Left ventricle myocardium inferior (tissue), 1 donor: ENCODE data around the gene RBPJ. TPM values are rescaled to one million over a fixed set of nuclear protein-coding genes. Genes with fewer than 3 reads are reported as not detected.

Experiments used
- DNase-seq: peaks from one replicate; pipeline ENCODE4 v3.0.0-alpha.2; 2020
- H3K27ac ChIP-seq: fragments of 200-600 bp; replicated peaks from 2 replicates; pipeline ENCODE4 v1.8.0; 2021
- H3K27me3 ChIP-seq: fragments of 200-600 bp; 2 replicates; pipeline ENCODE4 v1.8.0; 2021; ENCODE audit warnings: low read depth
- H3K36me3 ChIP-seq: fragments of 200-600 bp; 2 replicates; pipeline ENCODE4 v1.8.0; 2021
- H3K4me1 ChIP-seq: fragments of 200-600 bp; 2 replicates; pipeline ENCODE4 v1.8.0; 2021
- H3K4me3 ChIP-seq: fragments of 200-600 bp; 2 replicates; pipeline ENCODE4 v1.8.0; 2021; ENCODE audit warnings: mild to moderate bottlenecking, moderate library complexity
- H3K9me3 ChIP-seq: fragments of 200-600 bp; replicated peaks from 2 replicates; pipeline ENCODE4 v1.8.0; 2021
- intact Hi-C: fragments of 100-400 bp; cut with micrococcal nuclease; formaldehyde crosslinking; loops from one replicate; pipeline ENCODE4 v1.11.0; 2022
- total RNA-seq: library from RNA; stranded (reverse); fragmentation: NEBNext Ultra II Directional; extraction: Animal tissue kit (Norgen Biotek cat#: 25700); gene quantifications from one replicate; pipeline ENCODE4 v1.2.1, GENCODE V29; 2021
- TF ChIP-seq, protein P1 (sequence below): fragments of 200-600 bp; IDR thresholded peaks from 2 replicates; pipeline ENCODE4 v1.8.0; 2021; ENCODE audit warnings: antibody characterized with exemption, mild to moderate bottlenecking, borderline replicate concordance
- donor health status: DM: no; HTN: yes; CAD: no; lungs with severe emphysema.

The RBPJ gene
- total RNA-seq, 1 donor from 2014 or later: 36.5 TPM

DNA sequence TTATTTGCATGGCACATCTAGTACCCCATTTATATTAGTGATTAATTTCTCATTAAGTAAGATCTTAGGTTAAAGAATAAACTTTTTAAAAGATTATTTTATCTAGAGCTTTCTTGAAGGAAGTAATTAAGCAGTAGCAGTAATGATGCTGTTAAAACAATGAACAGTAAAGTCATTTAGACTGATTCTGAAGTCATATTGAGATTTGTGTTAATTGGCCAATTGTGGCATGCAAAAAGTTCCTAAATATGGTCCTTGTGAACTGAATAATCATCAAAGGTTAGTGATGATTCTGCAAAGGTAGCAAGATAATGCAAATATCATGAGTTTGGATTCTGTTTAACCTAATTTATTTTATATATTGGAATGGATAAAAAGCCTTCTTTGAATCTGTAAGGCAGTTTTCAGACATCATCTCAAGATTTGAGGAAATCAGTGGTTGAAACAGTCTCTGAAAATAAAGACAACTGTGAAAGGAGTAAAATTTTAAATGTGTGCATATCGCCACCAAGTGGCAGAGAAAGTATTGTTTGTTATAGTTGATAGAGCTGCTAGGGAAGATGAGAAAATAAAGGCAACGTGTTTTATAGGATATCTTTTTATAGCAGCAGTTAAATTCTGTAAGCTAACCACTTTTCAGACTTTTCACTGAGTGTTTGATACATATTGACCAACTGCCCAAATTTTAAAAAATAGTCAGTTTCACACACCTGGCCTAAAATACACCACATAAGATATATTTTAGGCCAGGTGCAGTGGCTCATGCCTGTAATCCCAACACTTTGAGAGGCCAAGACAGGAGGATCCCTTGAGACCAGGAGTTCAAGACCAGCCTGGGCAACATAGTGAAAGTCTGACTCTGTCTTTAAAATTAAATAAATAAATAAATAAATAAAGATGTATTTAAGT lies 89.8 kb downstream of the RBPJ start:
- Histone ChIP-seq H3K4me1 (peaks cover 23% of the 10 kb centered on the region), H3K9me3 (peaks cover 14% of the 10 kb centered on the region), H3K27ac (no peak overlapping the region), H3K27me3 (no peaks in the 10 kb centered on the region), H3K36me3 (peaks cover 18% of the 10 kb centered on the region), H3K4me3 (no peak overlapping the region)
- intact Hi-C loops: loop anchor here (5.0 to 10.0 kb wide), 3 partner anchors 78 to 426 kb away; no protein-coding TSS in a partner anchor
- TF ChIP-seq, protein P1, sequence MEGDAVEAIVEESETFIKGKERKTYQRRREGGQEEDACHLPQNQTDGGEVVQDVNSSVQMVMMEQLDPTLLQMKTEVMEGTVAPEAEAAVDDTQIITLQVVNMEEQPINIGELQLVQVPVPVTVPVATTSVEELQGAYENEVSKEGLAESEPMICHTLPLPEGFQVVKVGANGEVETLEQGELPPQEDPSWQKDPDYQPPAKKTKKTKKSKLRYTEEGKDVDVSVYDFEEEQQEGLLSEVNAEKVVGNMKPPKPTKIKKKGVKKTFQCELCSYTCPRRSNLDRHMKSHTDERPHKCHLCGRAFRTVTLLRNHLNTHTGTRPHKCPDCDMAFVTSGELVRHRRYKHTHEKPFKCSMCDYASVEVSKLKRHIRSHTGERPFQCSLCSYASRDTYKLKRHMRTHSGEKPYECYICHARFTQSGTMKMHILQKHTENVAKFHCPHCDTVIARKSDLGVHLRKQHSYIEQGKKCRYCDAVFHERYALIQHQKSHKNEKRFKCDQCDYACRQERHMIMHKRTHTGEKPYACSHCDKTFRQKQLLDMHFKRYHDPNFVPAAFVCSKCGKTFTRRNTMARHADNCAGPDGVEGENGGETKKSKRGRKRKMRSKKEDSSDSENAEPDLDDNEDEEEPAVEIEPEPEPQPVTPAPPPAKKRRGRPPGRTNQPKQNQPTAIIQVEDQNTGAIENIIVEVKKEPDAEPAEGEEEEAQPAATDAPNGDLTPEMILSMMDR: peak; percentile 76
- no peak for DNase-seq

GRCh38 chr4:26412381-26413372 lies 91.9 kb downstream of the RBPJ start:
- H3K4me1 ChIP-seq: peaks cover 23% of the 10 kb centered on the region

GRCh38 chr4:26413582-26413981 lies 92.8 kb downstream of the RBPJ start:
- no peak for DNase-seq
- Histone ChIP-seq H3K9me3 (no peaks in the 10 kb centered on the region), H3K4me3 (no peak overlapping the region), H3K27me3 (no peaks in the 10 kb centered on the region), H3K27ac (peak overlapping the region; percentile 75), H3K36me3 (peaks cover 11% of the 10 kb centered on the region), H3K4me1 (peaks cover 23% of the 10 kb centered on the region)
- TF ChIP-seq, protein P1: no peak
- intact Hi-C loops: loop anchor here (5.0 to 10.0 kb wide), 3 partner anchors 81 to 429 kb away; no protein-coding TSS in a partner anchor

More at GRCh38 chr4:26412381-26413372, 91.9 kb downstream of the RBPJ start:
- TF ChIP-seq, protein P1: no peak
- Histone ChIP-seq H3K27me3 (no peaks in the 10 kb centered on the region), H3K9me3 (no peaks in the 10 kb centered on the region), H3K36me3 (peaks cover 11% of the 10 kb centered on the region), H3K27ac (peak overlapping the region; percentile 75), H3K4me3 (no peak overlapping the region)
- DNase-seq: peak; percentile 58
- intact Hi-C loops: loop anchor here (5.0 to 10.0 kb wide), 3 partner anchors 80 to 428 kb away; no protein-coding TSS in a partner anchor

DNA sequence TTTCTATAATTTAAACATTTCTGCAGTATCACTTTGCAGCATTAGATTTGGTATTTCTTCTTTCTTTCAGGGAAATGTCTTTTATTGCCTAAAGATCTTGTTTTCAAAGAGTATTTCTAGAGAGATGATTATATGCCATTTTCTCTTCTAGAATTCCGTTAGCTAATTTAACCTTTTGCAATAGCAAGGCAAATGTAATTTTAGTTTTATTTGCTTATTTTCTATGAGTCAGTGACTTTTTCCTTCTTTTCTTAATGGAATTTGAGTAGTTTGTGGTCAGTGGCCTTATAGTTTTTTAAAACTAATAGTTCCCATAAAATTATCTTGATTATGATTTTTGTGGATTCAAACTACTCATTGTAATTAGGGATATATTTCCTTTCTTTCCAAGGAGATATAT lies 97.3 kb downstream of the RBPJ start:
- Histone ChIP-seq H3K4me1 (peaks cover 23% of the 10 kb centered on the region), H3K36me3 (peaks cover 30% of the 10 kb centered on the region), H3K9me3 (no peaks in the 10 kb centered on the region), H3K4me3 (no peak overlapping the region), H3K27me3 (no peaks in the 10 kb centered on the region), H3K27ac (no peak overlapping the region)
- intact Hi-C loops: loop anchor here (10.0 kb wide), 1 partner anchor 433 kb away; no protein-coding TSS in a partner anchor
- DNase-seq: no peak
- TF ChIP-seq, protein P1: no peak

DNA sequence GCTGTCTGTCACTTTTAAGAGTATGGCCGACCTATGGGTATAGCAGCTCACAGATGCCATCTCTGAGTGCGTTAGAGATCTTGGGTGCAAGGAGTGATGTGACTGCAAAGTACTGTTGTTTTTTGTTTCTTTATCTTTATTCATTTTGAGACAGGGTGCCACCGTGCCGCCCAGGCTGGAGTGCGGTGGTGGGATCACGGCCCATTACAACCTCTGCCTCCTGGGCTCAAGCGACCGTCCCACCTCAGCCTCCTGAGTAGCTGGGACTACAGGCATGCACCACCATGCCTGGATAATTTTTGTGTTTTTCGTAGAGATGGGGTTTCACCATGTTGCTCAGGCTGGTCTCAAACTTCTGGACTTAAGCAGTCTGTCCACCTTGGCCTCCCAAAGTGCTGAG lies 98.0 kb downstream of the RBPJ start:
- intact Hi-C loops: loop anchor here (10.0 kb wide), 1 partner anchor 434 kb away; no protein-coding TSS in a partner anchor
- DNase-seq: no peak
- Histone ChIP-seq H3K27ac (no peak overlapping the region), H3K4me3 (no peak overlapping the region), H3K36me3 (peaks cover 37% of the 10 kb centered on the region), H3K27me3 (no peaks in the 10 kb centered on the region), H3K9me3 (no peaks in the 10 kb centered on the region), H3K4me1 (peaks cover 16% of the 10 kb centered on the region)
- TF ChIP-seq, protein P1: no peak
